ENCODE data around the gene FAM174C. TPM values are rescaled to one million over a fixed set of nuclear protein-coding genes. Genes with fewer than 3 reads are reported as not detected.

Gene FAM174C
- polyA plus RNA-seq, 3 donors: 32.8 to 56.2 (median 40.0) TPM

- Mint-ChIP-seq H3K4me3 (no peak overlapping the region), H3K27ac (no peak overlapping the region), H3K27me3 (ENCODE audit: low read depth in 3 of 3) (peaks cover 0 to 2% (median 2%) of the 10 kb centered on the region in 3 donors), H3K9me3 (peaks cover 0 to 10% (median 3%) of the 10 kb centered on the region in 7 donors), H3K36me3 (peaks cover 12 to 27% of the 10 kb centered on the region in 2 donors), H3K4me1 (no peaks in the 10 kb centered on the region)
- peaks cover 34 to 60% of the 10 kb centered on the region in 2 donors for H3K36me3 ChIP-seq (replicated peaks in 1 of 2; ENCODE audit: control insufficient read depth in 1 of 2, insufficient read depth in 2 of 2, low read length in 2 of 2)
- H3K27me3 ChIP-seq (ENCODE audit: control insufficient read depth in 2 of 2, insufficient read depth in 2 of 2, low read length in 2 of 2): no peaks in the 10 kb centered on the region
- H3K9me3 ChIP-seq (replicated peaks in 1 of 2; ENCODE audit: control insufficient read depth in 1 of 2, insufficient read depth in 1 of 2, low read length in 2 of 2): no peaks in the 10 kb centered on the region
- intact Hi-C loops (cut with micrococcal nuclease): no loop called here
- no peaks in the 10 kb centered on the region for H3K4me1 ChIP-seq (ENCODE audit: control insufficient read depth in 1 of 2, insufficient read depth in 2 of 2, low read length in 2 of 2)
- 94% methylated on average over 43 of the region's 50 CpGs for WGBS (ENCODE audit: insufficient coverage)
- H2AFZ ChIP-seq (ENCODE audit: insufficient read depth, low read depth, low read length, poor library complexity, severe bottlenecking): no peak overlapping the region
- H3K9ac ChIP-seq (ENCODE audit: insufficient read depth, low read length, poor library complexity, severe bottlenecking): no peak overlapping the region
- H3K4me2 ChIP-seq (replicated peaks; ENCODE audit: extremely low read depth, low read length, poor library complexity, severe bottlenecking): no peak overlapping the region
- peaks cover 48% of the 10 kb centered on the region for H4K20me1 ChIP-seq (ENCODE audit: insufficient read depth, low read length)
- DNase-seq: no peak
- H3K27ac ChIP-seq (ENCODE audit: low read depth in 1 of 2, low read length in 2 of 2): no peak overlapping the region
- no peaks in the 10 kb centered on the region for H3K79me2 ChIP-seq (ENCODE audit: insufficient read depth, low read length)
- H3K4me3 ChIP-seq (replicated peaks in 1 of 3; ENCODE audit: low read depth in 2 of 3, low read length in 3 of 3): no peak overlapping the region
- TF ChIP-seq, protein P1, sequence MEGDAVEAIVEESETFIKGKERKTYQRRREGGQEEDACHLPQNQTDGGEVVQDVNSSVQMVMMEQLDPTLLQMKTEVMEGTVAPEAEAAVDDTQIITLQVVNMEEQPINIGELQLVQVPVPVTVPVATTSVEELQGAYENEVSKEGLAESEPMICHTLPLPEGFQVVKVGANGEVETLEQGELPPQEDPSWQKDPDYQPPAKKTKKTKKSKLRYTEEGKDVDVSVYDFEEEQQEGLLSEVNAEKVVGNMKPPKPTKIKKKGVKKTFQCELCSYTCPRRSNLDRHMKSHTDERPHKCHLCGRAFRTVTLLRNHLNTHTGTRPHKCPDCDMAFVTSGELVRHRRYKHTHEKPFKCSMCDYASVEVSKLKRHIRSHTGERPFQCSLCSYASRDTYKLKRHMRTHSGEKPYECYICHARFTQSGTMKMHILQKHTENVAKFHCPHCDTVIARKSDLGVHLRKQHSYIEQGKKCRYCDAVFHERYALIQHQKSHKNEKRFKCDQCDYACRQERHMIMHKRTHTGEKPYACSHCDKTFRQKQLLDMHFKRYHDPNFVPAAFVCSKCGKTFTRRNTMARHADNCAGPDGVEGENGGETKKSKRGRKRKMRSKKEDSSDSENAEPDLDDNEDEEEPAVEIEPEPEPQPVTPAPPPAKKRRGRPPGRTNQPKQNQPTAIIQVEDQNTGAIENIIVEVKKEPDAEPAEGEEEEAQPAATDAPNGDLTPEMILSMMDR (IDR thresholded peaks at IDR 0.05): no peak
Observed at GRCh38 chr19:1226522-1227303, 48.6 kb upstream of the FAM174C start.

DNA sequence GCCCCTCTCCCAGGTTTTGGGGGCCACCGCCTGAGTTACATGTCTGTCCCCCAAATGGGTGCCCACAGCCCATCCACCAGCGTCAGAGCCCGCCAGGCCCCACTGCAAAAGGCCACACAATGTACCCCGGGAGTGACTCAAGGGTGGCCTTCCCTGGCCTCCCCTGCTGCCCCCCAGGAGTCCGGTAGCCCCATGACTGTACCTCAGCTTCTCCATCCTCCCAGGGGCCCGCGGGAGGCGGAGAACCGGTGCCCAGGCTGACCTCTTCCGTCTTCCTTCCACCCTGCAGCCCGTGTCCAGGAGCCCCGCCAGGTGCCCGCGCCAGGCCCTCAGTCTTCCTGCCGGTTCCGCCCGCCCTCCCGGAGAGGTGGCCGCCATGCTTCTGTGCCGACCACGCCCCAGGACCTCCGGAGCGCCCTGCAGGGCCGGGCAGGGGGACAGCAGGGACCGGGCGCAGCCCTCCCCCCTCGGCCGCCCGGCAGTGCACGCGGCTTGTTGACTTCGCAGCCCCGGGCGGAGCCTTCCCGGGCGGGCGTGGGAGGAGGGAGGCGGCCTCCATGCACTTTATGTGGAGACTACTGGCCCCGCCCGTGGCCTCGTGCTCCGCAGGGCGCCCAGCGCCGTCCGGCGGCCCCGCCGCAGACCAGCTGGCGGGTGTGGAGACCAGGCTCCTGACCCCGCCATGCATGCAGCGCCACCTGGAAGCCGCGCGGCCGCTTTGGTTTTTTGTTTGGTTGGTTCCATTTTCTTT lies 47.9 kb upstream of the FAM174C start:
- H3K79me2 ChIP-seq (ENCODE audit: insufficient read depth, low read length): no peaks in the 10 kb centered on the region
- no peak overlapping the region for H2AFZ ChIP-seq (ENCODE audit: insufficient read depth, low read depth, low read length, poor library complexity, severe bottlenecking)
- no peak overlapping the region for H3K4me3 ChIP-seq (replicated peaks in 1 of 3; ENCODE audit: low read depth in 2 of 3, low read length in 3 of 3)
- no peak overlapping the region for H3K9ac ChIP-seq (ENCODE audit: insufficient read depth, low read length, poor library complexity, severe bottlenecking)
- no peak overlapping the region for H3K4me3 Mint-ChIP-seq
- no peaks in the 10 kb centered on the region for H3K9me3 ChIP-seq (replicated peaks in 1 of 2; ENCODE audit: control insufficient read depth in 1 of 2, insufficient read depth in 1 of 2, low read length in 2 of 2)
- 97% methylated on average over 37 of the region's 56 CpGs for WGBS (ENCODE audit: insufficient coverage)
- no peak overlapping the region for H3K27ac ChIP-seq (ENCODE audit: low read depth in 1 of 2, low read length in 2 of 2)
- H3K4me1 Mint-ChIP-seq: peaks cover 3% of the 10 kb centered on the region
- TF ChIP-seq, protein P1 (IDR thresholded peaks at IDR 0.05): no peak
- intact Hi-C loops (cut with micrococcal nuclease): no loop called here
- peaks cover 12 to 27% of the 10 kb centered on the region in 2 donors for H3K36me3 Mint-ChIP-seq
- peaks cover 0 to 10% (median 3%) of the 10 kb centered on the region in 7 donors for H3K9me3 Mint-ChIP-seq
- no peaks in the 10 kb centered on the region for H3K27me3 ChIP-seq (ENCODE audit: control insufficient read depth in 2 of 2, insufficient read depth in 2 of 2, low read length in 2 of 2)
- H3K4me2 ChIP-seq (replicated peaks; ENCODE audit: extremely low read depth, low read length, poor library complexity, severe bottlenecking): no peak overlapping the region
- H3K27me3 Mint-ChIP-seq (ENCODE audit: low read depth in 3 of 3): peaks cover 0 to 5% (median 4%) of the 10 kb centered on the region in 3 donors
- H4K20me1 ChIP-seq (ENCODE audit: insufficient read depth, low read length): peaks cover 41% of the 10 kb centered on the region
- H3K36me3 ChIP-seq (replicated peaks in 1 of 2; ENCODE audit: control insufficient read depth in 1 of 2, insufficient read depth in 2 of 2, low read length in 2 of 2): peaks cover 29 to 52% of the 10 kb centered on the region in 2 donors
- H3K4me1 ChIP-seq (ENCODE audit: control insufficient read depth in 1 of 2, insufficient read depth in 2 of 2, low read length in 2 of 2): no peaks in the 10 kb centered on the region
- H3K27ac Mint-ChIP-seq: no peak overlapping the region
- DNase-seq: no peak

All from CD14-positive monocyte (primary cell).